Anterior cingulate cortex (tissue), 58 donors: ENCODE data around the gene SLC30A9.
A peak's percentile ranks its signal among the peaks of the same experiment; 100 is the strongest.

Experiments used
- DNase-seq, 58 donors: peaks; one replicate each; lab custom pipeline; 2025; lab: John Stamatoyannopoulos, UW

SLC30A9 gene

GRCh38 chr4:41990365-41991111 lies at the start of gene SLC30A9:
SLC30A9 (plus strand) TSS chr4:41990530; CDS start chr4:41990652, 122 bp downstream.
- DNase-seq: peak; percentile 57 to 97 (median 92)

DNA sequence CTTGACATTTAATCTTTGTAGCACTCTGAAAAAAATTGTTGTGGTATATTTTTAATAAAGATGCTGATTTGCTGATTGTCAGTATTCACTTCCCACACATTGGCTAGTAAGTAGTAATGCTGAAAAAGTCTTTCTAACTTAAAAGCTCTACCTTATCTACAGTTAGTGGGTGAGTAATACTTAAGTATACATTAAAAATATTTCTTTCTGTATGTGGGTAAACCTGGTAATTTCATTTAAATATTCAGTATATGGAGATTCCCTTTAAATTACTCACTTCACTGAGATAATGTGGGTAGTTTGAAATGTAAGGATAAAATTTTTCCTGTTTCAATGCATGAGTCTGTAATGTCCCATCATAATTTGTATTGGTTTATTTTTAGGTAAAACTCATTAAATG lies 49.5 kb upstream of the SLC30A9 start:
- DNase-seq: no peak

- no peak for DNase-seq
These were observed 46.8 kb upstream of the SLC30A9 start for GRCh38 chr4:41943506-41943905.

DNA sequence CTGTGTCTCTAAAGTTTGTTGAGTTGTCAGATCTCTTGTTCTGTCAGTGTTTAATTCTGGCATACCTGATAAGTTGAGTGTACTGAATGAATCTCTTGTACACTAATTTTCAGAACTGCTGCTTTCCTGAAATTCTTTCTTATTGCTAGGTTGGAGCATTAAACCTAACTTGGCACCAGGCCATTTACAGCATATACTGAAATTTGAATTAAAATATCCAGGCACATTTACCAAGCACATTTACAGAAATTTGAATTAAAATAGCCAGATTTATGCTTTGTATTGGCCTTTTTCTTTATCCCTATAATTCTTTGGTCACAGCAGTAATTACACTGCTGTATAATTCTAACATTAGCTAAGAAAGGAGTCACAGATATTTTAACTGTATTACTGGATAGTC lies 46.2 kb upstream of the SLC30A9 start:
- no peak for DNase-seq

GRCh38 chr4:41949531-41949930 lies 40.8 kb upstream of the SLC30A9 start:
- no peak for DNase-seq

- no peak for DNase-seq
These were observed 32.7 kb upstream of the SLC30A9 start for GRCh38 chr4:41957634-41958033.

DNA sequence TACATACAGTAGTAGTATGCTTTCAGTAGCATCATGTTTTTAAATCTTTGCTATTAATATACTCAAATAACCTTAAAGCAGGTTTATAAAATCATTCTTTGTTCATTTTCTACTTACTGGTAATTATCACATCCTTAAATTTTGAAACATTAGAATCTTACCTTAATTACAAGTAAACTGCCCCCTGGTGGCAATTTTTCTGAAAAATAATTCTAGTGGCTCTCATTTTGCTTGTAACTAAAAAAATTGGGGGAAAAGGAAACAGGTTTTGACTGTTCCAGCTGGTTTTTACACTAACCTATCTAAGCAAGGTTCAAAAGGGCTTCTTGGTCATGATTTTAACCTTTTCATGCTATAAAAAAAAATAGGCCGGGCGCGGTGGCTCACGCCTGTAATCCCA lies 27.2 kb upstream of the SLC30A9 start:
- DNase-seq: peak in 1 of 58 donors; percentile 2

DNA sequence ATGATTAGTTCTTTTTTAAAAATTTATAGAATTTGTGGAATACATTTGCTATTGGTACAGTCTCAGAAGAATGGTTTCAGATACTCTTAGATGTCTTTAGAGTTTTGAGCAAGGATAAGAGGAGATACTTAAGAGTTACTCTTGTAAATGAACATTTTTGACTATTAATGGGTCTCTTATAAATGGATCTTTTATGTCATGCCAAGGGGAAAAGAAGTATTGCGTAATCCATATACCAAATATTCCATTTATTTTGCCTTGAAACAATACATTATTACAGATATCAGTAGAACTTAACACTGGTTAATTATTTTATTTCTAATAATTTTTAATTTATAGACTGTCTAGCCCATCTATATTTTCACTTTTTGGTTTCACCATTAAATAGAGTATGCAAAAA lies 25.9 kb upstream of the SLC30A9 start:
- no peak for DNase-seq

- DNase-seq: no peak
These were observed 22.9 kb upstream of the SLC30A9 start for GRCh38 chr4:41967392-41967791.

DNA sequence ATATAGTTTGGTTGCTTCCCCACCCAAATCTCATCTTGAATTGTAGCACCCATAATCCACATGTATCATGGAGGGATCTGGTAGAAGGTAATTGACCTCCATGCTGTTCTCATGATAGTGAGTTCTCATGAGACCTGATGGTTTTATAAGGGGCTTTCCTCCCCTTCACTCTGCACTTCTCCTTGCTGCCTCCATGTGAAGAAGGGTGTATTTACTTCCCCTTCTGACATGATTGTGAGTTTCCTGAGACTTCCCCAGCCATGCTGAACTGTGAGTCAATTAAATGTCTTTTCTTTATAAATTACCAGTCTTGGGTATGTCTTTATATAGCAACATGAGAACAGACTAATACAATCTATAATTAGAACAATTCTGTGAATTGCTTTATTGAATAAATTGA lies 20.7 kb upstream of the SLC30A9 start:
- DNase-seq: no peak

DNA sequence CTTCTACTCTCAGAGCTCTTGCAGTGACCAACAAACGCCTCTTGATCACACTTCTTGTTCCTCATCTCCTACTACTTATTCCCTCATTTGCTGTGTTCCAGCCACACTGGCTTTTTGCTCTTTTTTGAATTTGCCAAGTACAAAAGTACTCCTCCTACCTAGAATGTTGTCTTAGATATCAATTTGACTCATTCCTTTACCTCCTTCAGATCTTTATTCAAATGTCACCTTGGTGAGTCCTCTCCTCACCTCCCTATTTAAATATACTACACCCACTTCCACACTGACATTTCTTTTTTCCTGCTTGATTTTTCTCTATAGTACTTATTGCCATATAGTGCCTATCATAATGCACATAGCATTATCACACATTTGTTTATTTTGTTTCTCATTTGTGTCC lies 15.0 kb upstream of the SLC30A9 start:
- DNase-seq: no peak

DNA sequence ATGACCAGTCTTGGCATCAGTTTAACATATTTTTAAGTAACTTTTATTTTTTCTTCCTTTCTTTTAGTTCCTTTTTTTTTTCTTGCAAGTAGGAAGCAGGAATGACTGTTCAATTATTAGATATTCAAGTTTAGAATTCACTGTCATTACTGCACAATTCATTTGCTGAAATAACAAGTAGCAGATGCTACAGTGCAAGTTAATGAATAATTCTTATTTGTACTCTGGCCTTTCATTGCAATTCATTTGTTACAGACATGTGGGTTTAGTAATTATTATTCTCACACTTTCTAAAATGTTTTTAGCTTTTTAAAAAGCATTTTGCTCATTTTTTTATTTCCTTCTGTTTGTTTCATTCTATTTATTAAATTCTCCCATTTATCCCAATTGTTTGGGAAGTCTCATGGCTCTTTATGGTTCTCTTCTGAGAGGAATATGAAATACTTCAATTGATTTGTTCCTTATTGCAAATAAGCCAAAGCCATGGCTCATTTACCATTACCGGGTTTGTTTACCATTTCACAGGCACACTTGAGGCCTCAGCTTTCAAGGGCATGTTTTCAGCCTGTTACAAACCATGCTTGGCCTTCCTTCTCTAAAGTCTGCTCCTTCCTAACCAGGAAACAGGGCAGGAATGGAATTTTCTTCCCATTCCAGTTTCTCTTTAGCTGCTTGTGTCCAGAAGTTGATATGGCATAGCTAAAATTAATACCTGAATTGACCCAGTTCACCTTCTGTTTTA lies 13.4 kb upstream of the SLC30A9 start:
- DNase-seq: no peak

DNA sequence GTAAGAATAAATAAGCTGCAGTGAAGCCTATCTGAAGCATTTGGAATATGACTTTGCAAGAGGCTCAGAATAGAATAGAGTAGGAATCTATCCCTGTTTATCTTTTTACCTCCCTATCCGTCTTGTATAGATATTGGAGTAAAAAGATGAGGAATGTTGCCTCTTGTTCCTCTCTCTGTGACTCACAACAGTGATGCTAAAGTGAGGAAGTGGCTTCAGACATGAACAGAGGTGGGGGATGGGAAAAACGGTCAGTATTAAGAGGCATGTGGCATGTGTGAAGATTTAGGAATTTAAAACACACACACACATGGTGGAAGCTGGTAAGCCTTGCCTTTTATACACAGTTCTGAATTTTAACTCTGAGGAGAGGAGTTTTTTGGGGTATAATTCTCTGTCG lies 12.6 kb upstream of the SLC30A9 start:
- no peak for DNase-seq

GRCh38 chr4:41981456-41981855 lies 8.9 kb upstream of the SLC30A9 start, which contains the start of gene DCAF4L1:
DCAF4L1 (plus strand) TSS chr4:41981756; CDS start chr4:41981793, 37 bp downstream.
- DNase-seq: no peak

GRCh38 chr4:41982716-41983115 lies 7.6 kb upstream of the SLC30A9 start:
- DNase-seq: no peak

GRCh38 chr4:41985151-41985550 lies 5.2 kb upstream of the SLC30A9 start:
- DNase-seq: no peak

DNA sequence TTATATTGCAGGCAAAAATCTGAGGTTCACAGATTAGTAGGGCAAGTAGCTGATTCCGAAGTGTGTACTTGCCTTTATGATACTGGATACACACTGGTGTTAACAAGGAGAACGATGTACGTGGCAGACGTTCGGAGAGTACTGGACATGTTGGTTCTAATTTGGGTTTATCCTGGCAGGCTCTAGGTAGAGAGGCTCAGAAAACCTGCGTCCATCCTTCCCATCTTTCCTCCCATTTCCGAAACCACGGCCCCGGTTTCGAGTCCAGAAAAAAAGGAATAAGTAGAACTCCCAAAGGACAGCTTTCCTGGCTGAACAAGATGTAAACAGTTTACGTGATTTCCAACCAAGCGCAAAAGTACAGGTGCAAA lies 351 bp upstream of the SLC30A9 start:
- DNase-seq: no peak

GRCh38 chr4:41991916-41992767 lies 1.8 kb downstream of the SLC30A9 start:
- no peak for DNase-seq

- DNase-seq: no peak
These were observed 2.9 kb downstream of the SLC30A9 start for GRCh38 chr4:41992967-41993857.

DNA sequence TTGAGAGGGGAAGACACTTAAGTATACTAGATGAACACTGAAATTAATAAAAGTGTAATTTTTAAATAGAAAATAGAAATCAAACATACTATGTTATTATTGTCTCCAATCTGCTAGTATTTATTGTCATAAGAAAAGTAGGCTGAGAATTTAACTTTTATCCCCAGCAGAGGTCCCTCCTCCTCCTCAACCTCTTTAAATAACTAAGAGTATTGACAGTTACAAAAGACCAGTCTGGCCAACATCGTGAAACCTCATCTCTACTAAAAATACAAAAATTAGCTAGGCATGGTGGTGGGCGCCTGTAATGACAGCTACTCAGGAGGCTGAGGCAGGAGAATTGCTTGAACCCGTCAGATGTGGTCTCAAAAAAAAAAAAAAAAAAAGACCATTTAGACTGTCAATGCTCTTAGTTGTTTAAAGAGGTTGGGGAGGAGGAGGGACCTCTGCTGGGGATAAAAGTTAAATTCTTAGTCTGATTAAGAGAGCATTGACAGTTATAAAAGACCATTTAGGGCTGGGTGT lies 4.2 kb downstream of the SLC30A9 start:
- DNase-seq: no peak
